ENCODE data around the gene LAD1.

The LAD1 gene

DNA sequence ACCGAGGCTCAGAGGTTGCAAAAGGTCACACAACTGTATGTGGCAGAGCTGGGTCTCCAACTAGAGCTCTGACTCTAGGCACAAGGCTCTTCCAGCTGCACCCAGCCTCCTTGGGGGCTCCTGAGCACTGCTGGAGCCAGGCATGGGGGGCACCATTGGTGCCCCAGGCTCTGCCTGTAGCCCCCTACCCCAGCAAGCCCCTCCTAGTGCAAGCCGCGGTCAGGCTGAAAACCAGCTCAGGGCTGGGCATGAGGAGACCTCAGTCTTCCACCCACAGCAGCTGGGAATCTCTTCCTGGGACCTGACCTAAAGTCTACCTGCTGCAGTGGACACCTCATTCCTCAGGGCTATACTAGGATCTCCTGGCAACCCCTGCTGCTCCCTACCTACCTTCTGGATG, 36.2 kb downstream of the LAD1 start:
- H3K9me3 Mint-ChIP-seq: no peaks in the 10 kb centered on the region
- DNase-seq (no peak), ATAC-seq (replicated peaks) (no peak)
- H3K27me3 Mint-ChIP-seq: peaks cover 31 to 100% of the 10 kb centered on the region in 2 donors
- no peaks in the 10 kb centered on the region for H3K36me3 Mint-ChIP-seq (ENCODE audit: insufficient read depth)
- H3K27ac Mint-ChIP-seq: no peak overlapping the region
- no peak overlapping the region for H3K4me3 Mint-ChIP-seq
- H3K4me1 Mint-ChIP-seq (ENCODE audit: low read depth in 2 of 2): no peaks in the 10 kb centered on the region

DNA sequence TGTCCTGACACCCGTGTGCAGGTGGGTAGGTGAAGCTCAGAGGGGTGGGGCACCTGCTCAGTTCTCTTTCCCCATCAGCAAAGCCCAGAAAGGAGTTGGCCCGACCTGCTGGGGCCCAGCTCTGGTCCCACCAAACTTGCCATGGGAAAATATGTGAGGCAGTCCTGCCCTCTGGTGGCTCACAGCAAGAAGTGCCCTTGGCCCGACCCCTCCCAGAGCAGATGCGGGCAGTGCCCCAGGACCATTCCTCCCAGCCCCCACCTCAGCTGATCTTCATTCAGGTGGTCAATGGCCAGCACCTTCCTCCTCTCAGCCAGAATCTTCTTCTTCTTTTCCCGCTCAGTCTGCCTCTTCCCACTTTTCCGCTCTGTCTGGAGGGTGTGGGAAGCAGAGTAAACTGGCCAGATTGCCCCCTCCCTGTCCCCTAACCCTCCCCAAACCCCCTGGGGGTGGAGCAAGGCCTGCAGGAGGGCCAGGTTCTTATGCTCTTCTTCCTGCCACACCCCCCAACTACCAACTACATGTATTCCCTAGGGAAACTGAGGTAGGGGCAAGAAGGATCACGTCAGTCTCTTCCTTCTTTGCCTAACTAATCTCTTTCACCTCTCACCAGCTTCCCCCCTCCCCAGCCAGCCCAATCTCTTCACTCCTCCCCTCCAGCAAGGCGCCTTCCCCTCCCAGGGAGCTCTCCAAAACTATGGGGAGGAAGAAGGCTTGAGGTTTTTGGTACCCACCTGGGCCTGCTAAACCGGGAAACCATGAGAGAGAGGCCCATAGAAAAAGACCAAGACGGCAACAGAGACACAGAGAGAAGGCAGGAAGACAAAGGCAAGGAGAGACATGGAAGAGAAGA, 37.2 kb downstream of the LAD1 start:
- ATAC-seq (replicated peaks) (no peak), DNase-seq (no peak)
- H3K27me3 Mint-ChIP-seq: peaks cover 24 to 98% of the 10 kb centered on the region in 2 donors
- peaks cover 0 to 2% of the 10 kb centered on the region in 2 donors for H3K4me1 Mint-ChIP-seq (ENCODE audit: low read depth in 2 of 2)
- no peaks in the 10 kb centered on the region for H3K9me3 Mint-ChIP-seq
- H3K4me3 Mint-ChIP-seq: no peak overlapping the region
- H3K36me3 Mint-ChIP-seq (ENCODE audit: insufficient read depth): no peaks in the 10 kb centered on the region
- H3K27ac Mint-ChIP-seq: no peak overlapping the region

DNA sequence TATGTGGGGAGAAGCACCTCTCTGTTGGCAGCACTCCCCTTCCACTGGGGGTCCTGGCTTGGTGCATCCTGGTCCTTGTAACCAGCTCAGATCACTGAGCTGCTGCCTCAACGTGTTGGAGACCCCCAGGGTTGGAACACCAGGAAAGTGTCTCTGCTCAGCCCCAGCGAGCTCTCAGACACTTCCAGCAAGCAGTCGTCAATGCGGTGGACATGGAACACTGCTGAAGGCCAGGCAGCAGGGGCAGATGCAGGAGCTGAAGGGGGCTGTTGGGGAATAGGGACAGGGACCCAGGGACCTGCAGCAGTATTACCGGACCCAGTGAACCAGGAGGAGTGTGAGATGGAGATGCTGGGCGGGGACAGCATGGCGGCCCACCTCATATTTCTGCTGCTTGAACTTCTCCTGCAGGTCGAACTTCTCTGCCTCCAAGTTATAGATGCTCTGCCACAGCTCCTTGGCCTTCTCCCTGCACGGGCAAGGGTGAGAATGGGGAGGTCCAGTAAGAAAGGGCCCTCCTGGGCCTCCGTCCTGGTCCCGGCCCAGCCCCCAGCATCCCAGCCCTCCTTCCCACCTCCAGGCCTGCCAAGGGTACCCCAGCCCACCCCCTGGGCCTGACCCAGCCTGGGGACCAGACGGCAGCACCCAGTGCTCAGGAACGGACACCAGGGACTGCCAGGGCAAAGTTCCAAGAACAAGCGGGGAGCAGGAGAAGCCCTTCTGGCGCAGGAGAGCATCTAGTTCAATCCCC, 38.0 kb downstream of the LAD1 start:
- no peak for DNase-seq
- peaks cover 0 to 2% of the 10 kb centered on the region in 2 donors for H3K4me1 Mint-ChIP-seq (ENCODE audit: low read depth in 2 of 2)
- ATAC-seq (replicated peaks): no peak
- no peak overlapping the region for H3K4me3 Mint-ChIP-seq
- H3K36me3 Mint-ChIP-seq (ENCODE audit: insufficient read depth): no peaks in the 10 kb centered on the region
- H3K27ac Mint-ChIP-seq: no peak overlapping the region
- peaks cover 24 to 90% of the 10 kb centered on the region in 2 donors for H3K27me3 Mint-ChIP-seq
- H3K9me3 Mint-ChIP-seq: no peaks in the 10 kb centered on the region

DNA sequence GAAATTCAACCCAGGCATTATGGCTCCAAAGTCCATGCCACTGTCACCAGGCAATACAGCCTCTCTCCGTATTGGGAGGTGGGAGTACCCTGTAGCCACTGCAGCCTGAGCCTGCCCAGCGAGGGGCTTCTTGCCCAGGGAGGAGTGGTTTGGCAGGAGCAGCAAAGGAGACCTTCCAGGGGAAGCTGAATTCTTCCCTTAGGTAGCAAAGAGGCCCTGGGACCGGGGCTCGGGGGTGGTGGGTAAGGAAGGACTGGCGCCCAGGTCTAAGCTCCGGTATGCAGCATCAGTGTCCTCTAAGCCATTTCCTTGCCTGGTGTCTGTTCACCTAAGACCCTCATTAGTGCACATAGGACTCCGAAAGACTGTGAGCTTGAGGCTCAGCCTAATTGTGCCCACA, 38.6 kb downstream of the LAD1 start:
- Mint-ChIP-seq H3K27ac (no peak overlapping the region), H3K9me3 (no peaks in the 10 kb centered on the region), H3K27me3 (peaks cover 27 to 90% of the 10 kb centered on the region in 2 donors), H3K4me3 (no peak overlapping the region), H3K4me1 (ENCODE audit: low read depth in 2 of 2) (peaks cover 0 to 2% of the 10 kb centered on the region in 2 donors), H3K36me3 (ENCODE audit: insufficient read depth) (no peaks in the 10 kb centered on the region)
- no peak for ATAC-seq (replicated peaks)
- no peak for DNase-seq

DNA sequence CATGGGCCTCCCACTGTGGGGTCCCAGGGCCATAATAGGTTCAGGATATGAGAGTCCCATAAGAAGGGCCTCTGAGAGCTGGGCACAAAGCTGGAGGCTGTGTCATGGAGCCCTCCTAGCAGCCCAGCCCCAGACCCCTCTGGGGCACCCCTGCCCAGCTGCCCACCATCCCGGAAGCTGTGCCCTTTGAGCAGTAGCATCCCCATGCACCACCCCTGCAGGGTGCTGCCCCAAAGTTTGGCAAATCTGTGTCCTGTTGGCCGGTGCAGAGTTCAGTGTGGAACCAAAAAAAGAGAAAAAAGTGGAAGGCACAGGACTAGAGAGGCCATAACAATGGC, 39.3 kb downstream of the LAD1 start:
- H3K4me1 Mint-ChIP-seq (ENCODE audit: low read depth in 2 of 2): peaks cover 0 to 2% of the 10 kb centered on the region in 2 donors
- no peak for ATAC-seq (replicated peaks)

DNA sequence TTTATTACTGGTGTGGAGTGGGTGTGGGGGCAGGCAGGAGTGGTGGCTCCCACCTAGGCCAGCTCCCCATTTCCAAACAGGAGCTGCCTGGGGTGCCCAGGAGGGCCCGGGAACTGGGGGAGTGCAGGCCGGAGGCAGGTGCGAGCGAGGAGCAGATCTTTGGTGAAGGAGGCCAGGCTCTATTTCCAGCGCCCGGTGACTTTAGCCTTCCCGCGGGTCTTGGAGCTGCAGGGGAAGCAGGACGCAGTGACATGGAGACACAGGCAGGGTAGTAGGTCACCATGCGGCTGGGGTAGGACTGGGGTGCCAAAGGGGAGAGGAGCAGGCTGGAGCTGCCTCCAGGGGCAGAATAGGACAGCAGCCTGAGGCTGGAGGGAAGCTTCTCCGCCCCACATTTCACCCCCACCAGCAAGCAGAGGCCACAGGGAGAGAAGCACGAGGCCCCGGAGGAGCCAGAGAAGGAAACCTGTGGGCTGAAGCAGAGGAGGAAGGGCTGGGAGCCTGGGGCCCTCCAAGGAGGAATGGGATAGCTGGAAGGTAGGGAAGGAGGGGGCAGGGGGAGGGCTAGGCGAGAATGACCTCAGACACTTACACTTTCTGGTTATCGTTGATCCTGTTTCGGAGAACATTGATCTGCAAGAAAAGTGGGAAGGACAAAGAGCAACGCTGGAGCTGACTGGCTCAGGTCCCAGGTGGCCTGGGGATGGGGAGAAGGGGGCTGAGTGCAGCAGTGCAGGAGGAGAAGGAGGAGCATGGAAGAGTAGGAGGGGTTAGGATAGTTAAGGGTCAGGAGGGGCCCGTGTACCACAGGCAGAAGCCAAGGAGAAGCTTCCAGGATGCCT, 39.9 kb downstream of the LAD1 start:
- Mint-ChIP-seq H3K4me1 (ENCODE audit: low read depth in 2 of 2) (peaks cover 0 to 2% of the 10 kb centered on the region in 2 donors), H3K9me3 (no peaks in the 10 kb centered on the region), H3K4me3 (no peak overlapping the region), H3K27me3 (peaks cover 36 to 90% of the 10 kb centered on the region in 2 donors), H3K36me3 (ENCODE audit: insufficient read depth) (no peaks in the 10 kb centered on the region), H3K27ac (no peak overlapping the region)
- ATAC-seq (replicated peaks) (no peak), DNase-seq (no peak)

More for the DNA sequence above, 39.3 kb downstream of the LAD1 start:
- no peak overlapping the region for H3K4me3 Mint-ChIP-seq
- no peak overlapping the region for H3K27ac Mint-ChIP-seq
- DNase-seq: no peak
- H3K36me3 Mint-ChIP-seq (ENCODE audit: insufficient read depth): no peaks in the 10 kb centered on the region
- H3K27me3 Mint-ChIP-seq: peaks cover 31 to 90% of the 10 kb centered on the region in 2 donors
- H3K9me3 Mint-ChIP-seq: no peaks in the 10 kb centered on the region

DNA sequence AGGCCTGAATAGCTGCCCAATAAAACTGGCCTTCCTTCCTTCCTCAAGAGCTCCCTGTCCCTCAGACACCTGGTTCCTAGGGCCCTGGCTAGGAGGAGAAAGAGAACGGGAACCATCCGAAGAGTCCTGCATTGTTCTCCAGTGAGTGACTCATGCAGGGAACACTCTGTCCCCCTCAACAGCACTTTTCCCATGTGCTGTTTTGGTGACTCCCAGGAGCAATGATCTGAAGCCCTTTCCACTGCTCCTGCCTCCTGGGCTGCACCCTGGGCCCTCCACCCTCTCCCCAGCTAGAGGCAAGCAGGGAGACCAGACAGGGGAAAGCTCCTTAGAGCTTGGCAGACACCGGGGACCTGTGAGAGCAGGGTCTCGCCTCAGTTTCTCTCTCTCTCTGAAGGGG, 40.5 kb downstream of the LAD1 start:
- H3K27ac Mint-ChIP-seq: no peak overlapping the region
- peaks cover 40 to 86% of the 10 kb centered on the region in 2 donors for H3K27me3 Mint-ChIP-seq
- DNase-seq (no peak), ATAC-seq (replicated peaks) (no peak)
- no peaks in the 10 kb centered on the region for H3K36me3 Mint-ChIP-seq (ENCODE audit: insufficient read depth)
- H3K4me1 Mint-ChIP-seq (ENCODE audit: low read depth in 2 of 2): peaks cover 0 to 2% of the 10 kb centered on the region in 2 donors
- H3K9me3 Mint-ChIP-seq: no peaks in the 10 kb centered on the region
- no peak overlapping the region for H3K4me3 Mint-ChIP-seq

DNA sequence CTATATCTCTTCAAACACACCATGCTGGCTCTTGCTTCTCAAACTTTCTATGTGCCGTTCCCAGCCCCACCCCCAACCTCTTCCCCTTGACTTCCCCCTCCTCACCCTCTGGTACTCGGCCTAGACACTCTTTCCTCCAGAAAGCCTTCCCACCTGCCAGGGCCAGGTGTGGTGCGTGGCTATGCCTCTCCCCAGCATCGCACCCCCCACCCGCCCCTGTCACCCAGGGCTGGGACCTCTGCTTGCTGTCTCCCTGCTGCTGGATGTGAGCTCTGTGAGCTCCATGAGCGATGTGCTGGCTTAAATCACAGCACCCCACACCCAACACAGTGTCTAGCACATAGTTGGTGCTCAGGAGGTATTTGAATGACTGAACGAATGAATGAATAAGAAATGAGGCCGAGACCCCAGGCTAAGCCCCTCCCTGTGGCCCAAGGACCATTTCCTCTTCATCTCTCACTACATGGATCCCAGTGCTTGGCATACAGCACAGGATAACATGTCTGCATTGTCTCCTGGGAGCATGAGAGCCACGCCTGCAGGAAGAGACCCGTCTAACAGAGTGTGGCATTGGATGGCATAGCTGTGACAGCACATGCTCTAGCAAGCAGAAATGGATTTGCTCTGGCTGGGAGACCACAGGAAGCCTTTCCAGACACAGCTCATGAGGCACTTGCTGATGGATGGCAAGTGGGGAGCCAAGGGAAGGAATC, 41.3 kb downstream of the LAD1 start:
- H3K27me3 Mint-ChIP-seq: peaks cover 38 to 78% of the 10 kb centered on the region in 2 donors
- no peak overlapping the region for H3K4me3 Mint-ChIP-seq
- no peaks in the 10 kb centered on the region for H3K36me3 Mint-ChIP-seq (ENCODE audit: insufficient read depth)
- no peak for DNase-seq
- no peak for ATAC-seq (replicated peaks)
- no peak overlapping the region for H3K27ac Mint-ChIP-seq
- peaks cover 0 to 2% of the 10 kb centered on the region in 2 donors for H3K4me1 Mint-ChIP-seq (ENCODE audit: low read depth in 2 of 2)
- no peaks in the 10 kb centered on the region for H3K9me3 Mint-ChIP-seq

DNA sequence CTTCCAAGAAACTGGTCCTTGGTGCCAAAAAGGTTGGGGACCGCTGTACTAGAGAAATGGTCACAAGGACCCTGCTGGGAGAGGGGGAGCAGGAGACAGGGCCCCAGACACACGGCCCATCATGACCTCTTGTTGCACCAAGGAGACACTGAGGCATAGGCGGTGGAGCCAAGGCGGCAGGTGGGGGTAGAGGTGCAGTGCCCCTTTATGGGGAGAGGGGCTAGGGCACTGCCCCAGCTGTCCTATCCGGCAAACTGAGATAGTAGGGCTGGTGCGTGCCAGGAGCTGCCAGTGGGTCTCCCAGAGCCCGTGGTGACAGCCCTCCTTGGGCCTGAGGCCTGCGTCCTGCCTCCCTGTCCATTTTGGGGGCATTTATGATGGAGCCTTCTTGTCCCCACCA, 41.9 kb downstream of the LAD1 start:
- no peak for ATAC-seq (replicated peaks)
- Mint-ChIP-seq H3K9me3 (no peaks in the 10 kb centered on the region), H3K36me3 (ENCODE audit: insufficient read depth) (no peaks in the 10 kb centered on the region), H3K4me1 (ENCODE audit: low read depth in 2 of 2) (peaks cover 0 to 2% of the 10 kb centered on the region in 2 donors), H3K4me3 (no peak overlapping the region), H3K27me3 (peaks cover 38 to 72% of the 10 kb centered on the region in 2 donors), H3K27ac (no peak overlapping the region)
- DNase-seq: no peak

DNA sequence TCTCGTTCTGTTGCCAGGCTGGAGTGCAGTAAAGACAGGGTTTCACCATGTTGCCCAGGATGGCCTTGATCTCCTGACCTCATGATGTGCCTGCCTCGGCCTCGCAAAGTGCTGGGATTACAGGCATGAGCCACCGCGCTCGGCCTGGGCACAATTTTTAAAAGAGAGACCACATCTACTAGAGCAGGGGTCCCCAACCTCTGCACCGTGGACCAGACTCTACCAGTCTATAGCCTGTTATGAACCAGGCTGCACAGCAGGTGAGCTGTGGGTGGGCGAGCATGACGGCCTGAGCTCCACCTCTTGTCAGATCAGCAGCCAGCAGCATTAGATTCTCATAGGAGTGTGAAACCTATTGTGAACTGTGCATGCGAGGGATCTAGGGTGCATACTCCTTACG, 42.4 kb downstream of the LAD1 start:
- Mint-ChIP-seq H3K4me1 (ENCODE audit: low read depth in 2 of 2) (peaks cover 0 to 2% of the 10 kb centered on the region in 2 donors), H3K27ac (no peak overlapping the region), H3K9me3 (no peaks in the 10 kb centered on the region), H3K36me3 (ENCODE audit: insufficient read depth) (no peaks in the 10 kb centered on the region), H3K27me3 (peaks cover 39 to 67% of the 10 kb centered on the region in 2 donors), H3K4me3 (no peak overlapping the region)
- DNase-seq (no peak), ATAC-seq (replicated peaks) (no peak)

DNA sequence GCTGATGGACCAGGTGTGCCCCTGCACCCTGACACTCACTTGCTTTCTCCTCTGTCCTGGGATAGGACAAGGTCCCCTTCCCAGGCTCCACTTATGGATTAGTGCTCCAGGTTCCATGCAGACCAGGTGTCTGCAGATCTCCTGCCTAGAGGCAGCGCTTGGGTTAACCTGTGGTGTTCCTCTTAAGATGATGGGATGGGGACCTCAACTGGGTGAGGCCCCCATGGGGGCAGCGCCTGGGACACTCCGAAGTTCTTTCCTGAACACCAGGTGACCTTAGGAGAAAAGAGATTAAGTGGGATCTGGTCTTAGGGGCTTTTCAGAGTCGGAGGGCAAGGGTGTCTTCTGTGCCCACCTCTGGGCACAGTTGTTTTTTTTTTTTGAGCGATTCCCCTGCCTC, 42.9 kb downstream of the LAD1 start:
- Mint-ChIP-seq H3K9me3 (no peaks in the 10 kb centered on the region), H3K27ac (no peak overlapping the region), H3K36me3 (ENCODE audit: insufficient read depth) (no peaks in the 10 kb centered on the region), H3K4me1 (ENCODE audit: low read depth in 2 of 2) (peaks cover 0 to 2% of the 10 kb centered on the region in 2 donors), H3K4me3 (no peak overlapping the region), H3K27me3 (peaks cover 44 to 66% of the 10 kb centered on the region in 2 donors)
- no peak for ATAC-seq (replicated peaks)
- DNase-seq: no peak

DNA sequence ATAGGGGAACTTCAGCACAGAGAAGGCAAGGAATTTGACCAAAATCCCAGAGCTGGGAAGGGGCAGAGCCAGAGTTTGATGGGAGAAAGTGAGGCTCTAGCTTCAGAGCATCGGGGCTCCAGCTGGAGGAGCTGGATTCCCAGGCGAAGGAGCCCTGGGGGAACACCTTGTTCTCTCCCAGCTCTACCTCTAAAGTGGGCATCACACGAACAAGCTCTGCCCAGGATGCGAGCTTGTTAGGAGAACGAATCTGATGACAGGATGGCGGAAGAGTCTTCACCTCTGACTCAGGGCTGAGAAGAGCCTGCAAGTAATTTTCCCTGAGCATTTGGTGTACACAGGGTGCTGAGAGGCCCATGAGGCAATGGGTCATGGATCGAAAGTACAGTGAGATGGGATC, 43.7 kb downstream of the LAD1 start:
- ATAC-seq (replicated peaks): no peak
- H3K27ac Mint-ChIP-seq: no peak overlapping the region
- no peak for DNase-seq
- H3K4me1 Mint-ChIP-seq (ENCODE audit: low read depth in 2 of 2): peaks cover 0 to 2% of the 10 kb centered on the region in 2 donors
- no peaks in the 10 kb centered on the region for H3K9me3 Mint-ChIP-seq
- H3K27me3 Mint-ChIP-seq: peaks cover 49 to 65% of the 10 kb centered on the region in 2 donors
- no peak overlapping the region for H3K4me3 Mint-ChIP-seq
- H3K36me3 Mint-ChIP-seq (ENCODE audit: insufficient read depth): no peaks in the 10 kb centered on the region

DNA sequence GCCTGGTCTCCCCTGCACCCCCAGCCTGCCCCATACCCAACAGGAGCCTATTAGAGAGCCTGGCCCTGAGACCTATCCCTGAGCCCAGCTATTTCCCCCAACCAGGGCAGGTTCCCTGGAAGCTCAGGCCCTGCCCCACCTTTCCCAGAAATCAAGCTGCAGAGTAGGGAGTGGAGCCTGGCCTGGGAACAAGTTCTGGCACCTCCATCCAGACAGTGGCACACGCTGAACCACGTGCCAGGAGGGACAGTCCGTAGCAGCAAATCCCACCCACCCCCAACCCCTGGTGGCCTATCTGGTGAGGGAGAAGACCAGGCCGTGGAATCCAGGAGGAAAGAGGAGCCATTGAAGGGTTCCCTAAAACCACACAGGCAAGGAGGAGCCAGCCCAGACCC, 44.2 kb downstream of the LAD1 start:
- no peak overlapping the region for H3K27ac Mint-ChIP-seq
- no peaks in the 10 kb centered on the region for H3K36me3 Mint-ChIP-seq (ENCODE audit: insufficient read depth)
- DNase-seq (no peak), ATAC-seq (replicated peaks) (no peak)
- no peak overlapping the region for H3K4me3 Mint-ChIP-seq
- peaks cover 0 to 2% of the 10 kb centered on the region in 2 donors for H3K4me1 Mint-ChIP-seq (ENCODE audit: low read depth in 2 of 2)
- H3K9me3 Mint-ChIP-seq: no peaks in the 10 kb centered on the region
- H3K27me3 Mint-ChIP-seq: peaks cover 48 to 61% of the 10 kb centered on the region in 2 donors

All from effector memory CD8-positive, alpha-beta T cell (primary cell).